Measurements from ENCODE around the gene DNAI1. TPM values are rescaled to one million over a fixed set of nuclear protein-coding genes. Genes with fewer than 3 reads are reported as not detected.
A peak's percentile ranks its signal among the peaks of the same experiment; 100 is the strongest.

Gene DNAI1
- total and polyA plus RNA-seq, 4 donors = 4.6 to 26.2 (median 9.2) TPM

GRCh38 chr9:34491596-34491995 is 33.0 kb downstream of the DNAI1 start:
- TF ChIP-seq CTCF (IDR thresholded peaks at IDR 0.05; ENCODE audit: control extremely low read depth, extremely low read depth) = no peak
- H3K9ac ChIP-seq (ENCODE audit: insufficient read depth in 1 of 2, low read length in 2 of 2) = no peak overlapping the region
- no peak overlapping the region for H3K27ac ChIP-seq (ENCODE audit: low read depth in 1 of 2, low read length in 1 of 2)
- H3K36me3 ChIP-seq (ENCODE audit: control insufficient read depth in 4 of 4, insufficient read depth in 4 of 4, low read length in 4 of 4) = no peaks in the 10 kb centered on the region
- H3K27me3 ChIP-seq (ENCODE audit: control insufficient read depth in 3 of 3, insufficient read depth in 3 of 3, low read length in 2 of 3) = peaks cover 0 to 3% (median 0%) of the 10 kb centered on the region in 3 donors
- no peaks in the 10 kb centered on the region for H3K4me1 ChIP-seq (ENCODE audit: control insufficient read depth in 5 of 5, insufficient read depth in 5 of 5, low read length in 5 of 5)
- 48 to 56% methylated on average over 2 of the region's 2 CpGs for WGBS, 2 donors
- DNase-seq (no peak), ATAC-seq (ENCODE audit: insufficient read depth, low FRiP score) (no peak)
- no peak overlapping the region for H3K4me3 ChIP-seq
- H3K9me3 ChIP-seq (ENCODE audit: control insufficient read depth in 4 of 4, insufficient read depth in 3 of 4, low read length in 3 of 4) = no peaks in the 10 kb centered on the region

GRCh38 chr9:34492051-34492450 is 33.4 kb downstream of the DNAI1 start:
- Histone ChIP-seq H3K27ac (ENCODE audit: low read depth in 1 of 2, low read length in 1 of 2) (no peak overlapping the region), H3K9ac (ENCODE audit: insufficient read depth in 1 of 2, low read length in 2 of 2) (no peak overlapping the region), H3K27me3 (ENCODE audit: control insufficient read depth in 3 of 3, insufficient read depth in 3 of 3, low read length in 2 of 3) (peaks cover 0 to 3% (median 0%) of the 10 kb centered on the region in 3 donors), H3K4me1 (ENCODE audit: control insufficient read depth in 5 of 5, insufficient read depth in 5 of 5, low read length in 5 of 5) (no peaks in the 10 kb centered on the region), H3K36me3 (ENCODE audit: control insufficient read depth in 4 of 4, insufficient read depth in 4 of 4, low read length in 4 of 4) (no peaks in the 10 kb centered on the region), H3K4me3 (no peak overlapping the region), H3K9me3 (ENCODE audit: control insufficient read depth in 4 of 4, insufficient read depth in 3 of 4, low read length in 3 of 4) (no peaks in the 10 kb centered on the region)
- no peak for ATAC-seq (ENCODE audit: insufficient read depth, low FRiP score)
- 29 to 31% methylated on average over 2 of the region's 2 CpGs for WGBS, 2 donors
- DNase-seq = no peak
- no peak for TF ChIP-seq CTCF (IDR thresholded peaks at IDR 0.05; ENCODE audit: control extremely low read depth, extremely low read depth)

GRCh38 chr9:34493972-34494535 is 35.4 kb downstream of the DNAI1 start:
- WGBS, 2 donors = 31 to 33% methylated on average over 8 of the region's 8 CpGs
- H3K27me3 ChIP-seq (ENCODE audit: control insufficient read depth in 3 of 3, insufficient read depth in 3 of 3, low read length in 2 of 3) = no peaks in the 10 kb centered on the region
- H3K9ac ChIP-seq (ENCODE audit: insufficient read depth in 1 of 2, low read length in 2 of 2) = no peak overlapping the region
- H3K36me3 ChIP-seq (ENCODE audit: control insufficient read depth in 4 of 4, insufficient read depth in 4 of 4, low read length in 4 of 4) = no peaks in the 10 kb centered on the region
- ATAC-seq (ENCODE audit: insufficient read depth, low FRiP score) = no peak
- no peaks in the 10 kb centered on the region for H3K4me1 ChIP-seq (ENCODE audit: control insufficient read depth in 5 of 5, insufficient read depth in 5 of 5, low read length in 5 of 5)
- no peak for TF ChIP-seq CTCF (IDR thresholded peaks at IDR 0.05; ENCODE audit: control extremely low read depth, extremely low read depth)
- no peak overlapping the region for H3K27ac ChIP-seq (ENCODE audit: low read depth in 1 of 2, low read length in 1 of 2)
- no peak overlapping the region for H3K4me3 ChIP-seq
- no peaks in the 10 kb centered on the region for H3K9me3 ChIP-seq (ENCODE audit: control insufficient read depth in 4 of 4, insufficient read depth in 3 of 4, low read length in 3 of 4)
- DNase-seq = peak; percentile 63 to 78 (median 68)
